Small intestine (tissue), 7 donors: ENCODE data around the gene IL27RA. TPM values are rescaled to one million over a fixed set of nuclear protein-coding genes. Genes with fewer than 3 reads are reported as not detected.

ENCODE experiments used
- DNase-seq, 2 donors: peaks; one replicate each; pipeline versions ENCODE4 v3.0.0 to v3.0.0-alpha.2; 2013
- FAIRE-seq: peaks from 2 replicates; lab custom pipeline; 2012; peaks lifted over from hg19 to GRCh38; lab: Jason Lieb, UNC
- H3K27ac ChIP-seq, 3 donors: one replicate each; pipeline ENCODE4 v1.5.1; 2013; ENCODE audit warnings: low read length in 2 of 3, mild to moderate bottlenecking in 2 of 3, control low read depth in 1 of 3, inconsistent platforms in 1 of 3, low read depth in 1 of 3, moderate library complexity in 1 of 3
- H3K27me3 ChIP-seq, 3 donors: one replicate each; pipeline ENCODE4 v1.6.1; 2013; ENCODE audit warnings: low read length in 3 of 3, inconsistent platforms in 1 of 3; ENCODE audit not compliant: control insufficient read depth in 3 of 3, insufficient read depth in 3 of 3
- H3K36me3 ChIP-seq, 3 donors: one replicate each; pipeline ENCODE4 v1.6.1; 2013; ENCODE audit warnings: low read length in 3 of 3, inconsistent platforms in 1 of 3, low read depth in 1 of 3, mild to moderate bottlenecking in 1 of 3, moderate library complexity in 1 of 3; ENCODE audit not compliant: control insufficient read depth in 3 of 3, insufficient read depth in 2 of 3
- H3K4me1 ChIP-seq, 3 donors: one replicate each; pipeline ENCODE4 v1.6.1; 2013; ENCODE audit warnings: low read length in 2 of 3, inconsistent platforms in 1 of 3, low read depth in 1 of 3, mild to moderate bottlenecking in 1 of 3, moderate library complexity in 1 of 3; ENCODE audit not compliant: control insufficient read depth in 3 of 3, insufficient read depth in 2 of 3
- H3K4me3 ChIP-seq, 3 donors: one replicate each; pipeline ENCODE4 v1.5.1; 2013; ENCODE audit warnings: low read length in 3 of 3, control low read depth in 1 of 3, inconsistent platforms in 1 of 3, low read depth in 1 of 3, mild to moderate bottlenecking in 1 of 3, moderate library complexity in 1 of 3
- H3K9me3 ChIP-seq, 2 donors: one replicate each; pipeline ENCODE4 v1.6.1; 2013; ENCODE audit warnings: low read depth in 1 of 2, low read length in 1 of 2; ENCODE audit not compliant: control insufficient read depth in 2 of 2, insufficient read depth in 1 of 2
- WGBS, 3 donors: extraction: QIAGEN DNeasy Blood & Tissue Kit; methylation state at CpG; one replicate each; pipeline ENCODE4 v1.1.7; 2013; 5-methylcytosine and 5-hydroxymethylcytosine counted together
- polyA plus RNA-seq, 4 donors: library from polyadenylated mRNA; stranded (reverse) in 3 of 4; unstranded in 1 of 4; fragments of 200-250 nt in 3 of 4; fragments of 120-200 nt in 1 of 4; gene quantifications; one replicate each; pipeline versions ENCODE4 v1.2.1 to v1.2.3, GENCODE V29; 2013
- donor health status: healthy with polysubstance abuse.
- donor health status: control.
- donor health status: control.
- donor health status: Bipolar disorder and iron deficiency.
- donor health status: healthy.

The IL27RA gene
- polyA plus RNA-seq, 4 donors, result 0.45 to 5.6 (median 3.1) TPM

GRCh38 chr19:14093117-14093823, 61.7 kb downstream of the IL27RA start:
- FAIRE-seq (no peak), DNase-seq (no peak)
- Histone ChIP-seq H3K36me3 (peaks cover 3 to 44% (median 6%) of the 10 kb centered on the region in 3 donors), H3K27me3 (no peaks in the 10 kb centered on the region), H3K4me1 (peaks cover 0 to 9% (median 0%) of the 10 kb centered on the region in 3 donors), H3K4me3 (no peak overlapping the region), H3K9me3 (peaks cover 0 to 11% of the 10 kb centered on the region in 2 donors), H3K27ac (no peak overlapping the region)
- 94 to 96% (median 95%) methylated on average over 9 of the region's 9 CpGs for WGBS, 3 donors

- no peak for FAIRE-seq
- Histone ChIP-seq H3K27ac (no peak overlapping the region), H3K27me3 (no peaks in the 10 kb centered on the region), H3K36me3 (peaks cover 3 to 43% (median 6%) of the 10 kb centered on the region in 3 donors), H3K4me3 (no peak overlapping the region), H3K9me3 (peaks cover 0 to 11% of the 10 kb centered on the region in 2 donors), H3K4me1 (peaks cover 0 to 6% (median 0%) of the 10 kb centered on the region in 3 donors)
- DNase-seq, result no peak
- 81 to 84% (median 82%) methylated on average over 7 of the region's 7 CpGs for WGBS, 3 donors
Observed at GRCh38 chr19:14094854-14095253, 63.3 kb downstream of the IL27RA start.

- H3K4me3 ChIP-seq, result no peak overlapping the region
- peaks cover 0 to 11% of the 10 kb centered on the region in 2 donors for H3K9me3 ChIP-seq
- peaks cover 0 to 6% (median 0%) of the 10 kb centered on the region in 3 donors for H3K4me1 ChIP-seq
- peaks cover 3 to 59% (median 8%) of the 10 kb centered on the region in 3 donors for H3K36me3 ChIP-seq
- 93 to 97% (median 95%) methylated on average over 9 to 11 of the region's 11 CpGs for WGBS, 3 donors
- FAIRE-seq, result no peak
- H3K27ac ChIP-seq, result no peak overlapping the region
- no peaks in the 10 kb centered on the region for H3K27me3 ChIP-seq
- no peak for DNase-seq
Observed at GRCh38 chr19:14096272-14096992, 64.9 kb downstream of the IL27RA start.

GRCh38 chr19:14097532-14098151, 66.1 kb downstream of the IL27RA start:
- no peak overlapping the region for H3K4me3 ChIP-seq
- peaks cover 8 to 70% (median 8%) of the 10 kb centered on the region in 3 donors for H3K36me3 ChIP-seq
- H3K4me1 ChIP-seq, result no peaks in the 10 kb centered on the region
- no peak overlapping the region for H3K27ac ChIP-seq
- FAIRE-seq, result no peak
- H3K9me3 ChIP-seq, result peaks cover 0 to 11% of the 10 kb centered on the region in 2 donors
- DNase-seq, result no peak
- H3K27me3 ChIP-seq, result no peaks in the 10 kb centered on the region
- WGBS, 3 donors, result 85 to 90% (median 86%) methylated on average over 21 of the region's 21 CpGs

GRCh38 chr19:14101003-14101545, 69.5 kb downstream of the IL27RA start:
- peaks cover 8 to 80% (median 13%) of the 10 kb centered on the region in 3 donors for H3K36me3 ChIP-seq
- DNase-seq, result no peak
- FAIRE-seq, result no peak
- H3K9me3 ChIP-seq, result no peaks in the 10 kb centered on the region
- no peak overlapping the region for H3K4me3 ChIP-seq
- no peaks in the 10 kb centered on the region for H3K4me1 ChIP-seq
- H3K27ac ChIP-seq, result no peak overlapping the region
- WGBS, 3 donors, result 92 to 95% (median 94%) methylated on average over 6 of the region's 6 CpGs
- H3K27me3 ChIP-seq, result no peaks in the 10 kb centered on the region

GRCh38 chr19:14102102-14102696, 70.6 kb downstream of the IL27RA start:
- FAIRE-seq (no peak), DNase-seq (no peak)
- Histone ChIP-seq H3K36me3 (peaks cover 8 to 79% (median 20%) of the 10 kb centered on the region in 3 donors), H3K4me3 (no peak overlapping the region), H3K27me3 (no peaks in the 10 kb centered on the region), H3K9me3 (no peaks in the 10 kb centered on the region), H3K4me1 (no peaks in the 10 kb centered on the region), H3K27ac (no peak overlapping the region)
- 78 to 92% (median 87%) methylated on average over 11 of the region's 11 CpGs for WGBS, 3 donors

- DNase-seq, result no peak
- Histone ChIP-seq H3K36me3 (peaks cover 5 to 79% (median 16%) of the 10 kb centered on the region in 3 donors), H3K4me3 (no peak overlapping the region), H3K9me3 (no peaks in the 10 kb centered on the region), H3K27ac (no peak overlapping the region), H3K4me1 (no peaks in the 10 kb centered on the region), H3K27me3 (no peaks in the 10 kb centered on the region)
- no peak for FAIRE-seq
- 84 to 89% (median 84%) methylated on average over 10 of the region's 10 CpGs for WGBS, 3 donors
Observed at GRCh38 chr19:14102756-14103155, 71.2 kb downstream of the IL27RA start.
